Inflammatory macrophage treated with lipopolysaccharide for 4 hours (primary cell): ENCODE data around the gene C6orf89.

Experiments
- DNase-seq: peaks from one replicate; pipeline ENCODE4 v3.0.0-alpha.2; 2020

The C6orf89 gene

GRCh38 chr6:36852481-36853147 lies 33.1 kb upstream of the C6orf89 start:
- DNase-seq = peak; percentile 39

GRCh38 chr6:36853325-36853724 lies 32.4 kb upstream of the C6orf89 start:
- peak; percentile 96 for DNase-seq

- DNase-seq = no peak
Observed at GRCh38 chr6:36855750-36856149, 30.0 kb upstream of the C6orf89 start.

GRCh38 chr6:36856277-36856676 lies 29.5 kb upstream of the C6orf89 start:
- no peak for DNase-seq

GRCh38 chr6:36857325-36857724 lies 28.4 kb upstream of the C6orf89 start:
- DNase-seq = no peak

GRCh38 chr6:36858407-36858981 lies 27.3 kb upstream of the C6orf89 start:
- DNase-seq = no peak

GRCh38 chr6:36860126-36860525 lies 25.6 kb upstream of the C6orf89 start:
- no peak for DNase-seq

GRCh38 chr6:36862164-36862847 lies 23.4 kb upstream of the C6orf89 start:
- no peak for DNase-seq

GRCh38 chr6:36862848-36863382 lies 22.8 kb upstream of the C6orf89 start:
- no peak for DNase-seq

- DNase-seq = no peak
Observed at GRCh38 chr6:36863670-36864540, 21.8 kb upstream of the C6orf89 start.

GRCh38 chr6:36865835-36866234 lies 19.9 kb upstream of the C6orf89 start:
- no peak for DNase-seq

GRCh38 chr6:36867471-36868224 lies 18.1 kb upstream of the C6orf89 start:
- no peak for DNase-seq

GRCh38 chr6:36871686-36872085 lies 14.1 kb upstream of the C6orf89 start:
- DNase-seq = no peak

GRCh38 chr6:36873115-36873514 lies 12.6 kb upstream of the C6orf89 start:
- DNase-seq = no peak

- peak; percentile 20 for DNase-seq
Observed at GRCh38 chr6:36873612-36874442, 11.9 kb upstream of the C6orf89 start.

- peak; percentile 90 for DNase-seq
Observed at GRCh38 chr6:36874443-36875249, 11.1 kb upstream of the C6orf89 start, which contains the start of gene PPIL1. Gene PPIL1, minus strand, starts transcription at chr6:36874803. Its CDS starts 31 bp downstream, at chr6:36874772.

GRCh38 chr6:36875250-36875633 lies 10.5 kb upstream of the C6orf89 start:
- no peak for DNase-seq

GRCh38 chr6:36884610-36885009 lies 1.1 kb upstream of the C6orf89 start:
- DNase-seq = no peak

GRCh38 chr6:36886950-36887618 lies 1.3 kb downstream of the C6orf89 start:
- no peak for DNase-seq
